Right atrium auricular region (tissue), 2 donors: Measurements from ENCODE around the gene UROD. TPM values are rescaled to one million over a fixed set of nuclear protein-coding genes. Genes with fewer than 3 reads are reported as not detected.

Experiments
- DNase-seq: peaks from one replicate; pipeline ENCODE4 v3.0.0-alpha.2; 2019; ENCODE audit warnings: low spot score
- H3K27ac ChIP-seq, 2 donors: fragments of 200-600 bp; sonication (generic); 1 replicate in 1 of 2; 2 replicates in 1 of 2; pipeline ENCODE4 v1.5.1; 2016 to 2019
- H3K27me3 ChIP-seq, 2 donors: fragments of 200-600 bp; sonication (generic); one replicate each; pipeline versions ENCODE4 v1.5.1 to v1.6.0; 2017 to 2019
- H3K36me3 ChIP-seq: fragments of 200-600 bp; sonication (generic); one replicate; pipeline ENCODE4 v1.5.1; 2016
- H3K4me1 ChIP-seq, 2 donors: fragments of 200-600 bp; sonication (generic); one replicate each; pipeline versions ENCODE4 v1.5.1 to v1.6.0; 2017 to 2019
- H3K4me3 ChIP-seq, 2 donors: fragments of 200-600 bp; sonication (generic); 1 replicate in 1 of 2; 2 replicates in 1 of 2; pipeline ENCODE4 v1.5.1; 2017 to 2019; ENCODE audit warnings: mild to moderate bottlenecking in 1 of 2, moderate library complexity in 1 of 2
- H3K9me3 ChIP-seq, 2 donors: fragments of 200-600 bp; sonication (generic); one replicate each; pipeline ENCODE4 v1.5.1; 2019
- CTCF ChIP-seq, 2 donors: fragments of 200-600 bp; sonication (generic); IDR thresholded peaks; one replicate each; pipeline ENCODE4 v1.5.1; 2019; ENCODE audit warnings: antibody characterized with exemption in 2 of 2
- total RNA-seq, 2 donors: library from RNA; depleted of rRNA; stranded (reverse); fragments of >200 nt; gene quantifications; one replicate each; pipeline ENCODE4 v1.1.0, GENCODE V29; 2016

The UROD gene
- total RNA-seq, 2 donors from 2014 or later = 56.7 to 63.0 TPM

- no peaks in the 10 kb centered on the region for H3K27me3 ChIP-seq
- peaks cover 0 to 41% of the 10 kb centered on the region in 2 donors for H3K4me1 ChIP-seq
- peak overlapping the region; percentile 98 to 99 for H3K4me3 ChIP-seq
- peaks cover 43% of the 10 kb centered on the region for H3K36me3 ChIP-seq
- DNase-seq = peak; percentile 53
- no peak for TF ChIP-seq CTCF (IDR thresholded peaks at IDR 0.05)
- peak overlapping the region in 1 of 2 donors; percentile 84 for H3K27ac ChIP-seq
- no peaks in the 10 kb centered on the region for H3K9me3 ChIP-seq
These were observed 1.8 kb upstream of the UROD start for GRCh38 chr1:45009956-45010854.

GRCh38 chr1:45010855-45011811 lies 921 bp upstream of the UROD start, which contains the start of gene HECTD3:
TSS of gene HECTD3 (minus strand) at chr1:45011324. CDS start at chr1:45011257, 67 bp downstream.
- Histone ChIP-seq H3K4me3 (peak within 1 kb of the TSS; percentile 98 to 99), H3K27ac (peak within 1 kb of the TSS; percentile 68 to 84), H3K27me3 (no peaks in the 10 kb centered on the region), H3K4me1 (peaks cover 0 to 41% of the 10 kb centered on the region in 2 donors), H3K36me3 (peaks cover 34% of the 10 kb centered on the region), H3K9me3 (no peaks in the 10 kb centered on the region)
- DNase-seq = peak; percentile 86
- TF ChIP-seq CTCF (IDR thresholded peaks at IDR 0.05) = no peak

- peak; percentile 83 for DNase-seq
- Histone ChIP-seq H3K36me3 (peaks cover 18% of the 10 kb centered on the region), H3K9me3 (no peaks in the 10 kb centered on the region), H3K4me3 (peak overlapping the region; percentile 45 to 98), H3K27me3 (no peaks in the 10 kb centered on the region), H3K27ac (peak overlapping the region; percentile 68 to 84), H3K4me1 (peaks cover 0 to 41% of the 10 kb centered on the region in 2 donors)
- TF ChIP-seq CTCF (IDR thresholded peaks at IDR 0.05) = no peak
These were observed 705 bp downstream of the UROD start for GRCh38 chr1:45012639-45013278.

GRCh38 chr1:45013551-45014209 lies 1.6 kb downstream of the UROD start:
- Histone ChIP-seq H3K4me3 (no peak overlapping the region), H3K36me3 (peaks cover 9% of the 10 kb centered on the region), H3K4me1 (peaks cover 0 to 41% of the 10 kb centered on the region in 2 donors), H3K27me3 (no peaks in the 10 kb centered on the region), H3K27ac (no peak overlapping the region), H3K9me3 (no peaks in the 10 kb centered on the region)
- TF ChIP-seq CTCF (IDR thresholded peaks at IDR 0.05) = no peak
- peak; percentile 56 for DNase-seq
